Natural killer cell (primary cell): ENCODE data around the gene OSBPL1A. TPM values are rescaled to one million over a fixed set of nuclear protein-coding genes. Genes with fewer than 3 reads are reported as not detected.

Source experiments
- ATAC-seq, 3 donors: fragments of 150-1000 bp in 2 of 3; fragments of 200-7000 bp in 1 of 3; cut with Tn5 transposase; 1 replicate in 1 of 3; 2 replicates in 2 of 3; pipeline ENCODE4 v1.10.0; 2021; ENCODE audit warnings: mild to moderate bottlenecking in 2 of 3, moderate library complexity in 2 of 3
- DNase-seq, 2 donors: peaks; one replicate each; pipeline versions ENCODE4 v3.0.0 to v3.0.0-alpha.2; 2013 to 2021; ENCODE audit warnings: mixed read lengths in 1 of 2
- H3K27ac ChIP-seq: one replicate; pipeline ENCODE4 v1.5.1; 2013; ENCODE audit warnings: mild to moderate bottlenecking, low read length
- H3K27me3 ChIP-seq: one replicate; pipeline ENCODE4 v1.6.1; 2013; ENCODE audit warnings: low read length; ENCODE audit not compliant: control insufficient read depth, insufficient read depth
- H3K36me3 ChIP-seq: one replicate; pipeline ENCODE4 v1.6.1; 2013; ENCODE audit warnings: low read length; ENCODE audit not compliant: control insufficient read depth, insufficient read depth
- H3K4me1 ChIP-seq: one replicate; pipeline ENCODE4 v1.6.1; 2013; ENCODE audit warnings: low read length; ENCODE audit not compliant: control insufficient read depth, insufficient read depth
- H3K4me3 ChIP-seq: one replicate; pipeline ENCODE4 v1.5.1; 2013; ENCODE audit warnings: low read length
- H3K9me3 ChIP-seq: one replicate; pipeline ENCODE4 v1.6.1; 2013; ENCODE audit warnings: low read length; ENCODE audit not compliant: control insufficient read depth, insufficient read depth
- H3K27ac Mint-ChIP-seq, 2 donors: one replicate each; pipeline ENCODE4 v1.8.0; 2022; ENCODE audit warnings: mild to moderate bottlenecking in 2 of 2, mixed read lengths in 2 of 2, moderate library complexity in 1 of 2
- H3K27me3 Mint-ChIP-seq, 2 donors: one replicate each; pipeline ENCODE4 v1.8.0; 2022; ENCODE audit warnings: low read depth in 2 of 2, mixed read lengths in 2 of 2
- H3K36me3 Mint-ChIP-seq: one replicate; pipeline ENCODE4 v1.8.0; 2022; ENCODE audit warnings: mixed read lengths
- H3K4me1 Mint-ChIP-seq, 2 donors: one replicate each; pipeline ENCODE4 v1.8.0; 2022; ENCODE audit warnings: mixed read lengths in 2 of 2
- H3K4me3 Mint-ChIP-seq: one replicate; pipeline ENCODE4 v1.8.0; 2022; ENCODE audit warnings: mild to moderate bottlenecking, moderate library complexity, mixed read lengths
- H3K9me3 Mint-ChIP-seq, 2 donors: one replicate each; pipeline ENCODE4 v1.8.0; 2022; ENCODE audit warnings: mixed read lengths in 2 of 2
- CTCF ChIP-seq: fragments of 200-600 bp; IDR thresholded peaks from one replicate; pipeline ENCODE4 v1.8.0; 2022; ENCODE audit warnings: antibody characterized with exemption
- WGBS: methylation state at CpG from one replicate; pipeline ENCODE4 v1.1.7; 2013; ENCODE audit warnings: missing lambda C conversion rate; ENCODE audit not compliant: insufficient coverage; 5-methylcytosine and 5-hydroxymethylcytosine counted together
- intact Hi-C: fragments of 100-400 bp; cut with micrococcal nuclease; formaldehyde crosslinking; loops from one replicate; pipeline ENCODE4 v1.14.2; 2022
- total RNA-seq, 4 donors: library from RNA; stranded (reverse); fragments of 120-200 nt in 1 of 4; gene quantifications; one replicate each; pipeline versions ENCODE4 v1.2.3 to v1.2.4, GENCODE V29; 2013 to 2022

OSBPL1A gene
- total RNA-seq, 3 donors from 2014 or later (not counting 1 experiment from before 2014, with no cell fraction given) = 1.2 to 32.5 (median 1.5) TPM

GRCh38 chr18:24246143-24246542 lies 151.5 kb downstream of the OSBPL1A start:
- H3K36me3 Mint-ChIP-seq = no peaks in the 10 kb centered on the region
- WGBS = 67% methylated on average over 1 of the region's 3 CpGs
- H3K36me3 ChIP-seq = no peaks in the 10 kb centered on the region
- intact Hi-C loops = no loop called here
- no peak overlapping the region for H3K4me3 ChIP-seq
- no peaks in the 10 kb centered on the region for H3K9me3 ChIP-seq
- DNase-seq (no peak), ATAC-seq (no peak)
- H3K27ac ChIP-seq = no peak overlapping the region
- no peaks in the 10 kb centered on the region for H3K4me1 ChIP-seq
- no peaks in the 10 kb centered on the region for H3K27me3 ChIP-seq
- no peaks in the 10 kb centered on the region for H3K9me3 Mint-ChIP-seq
- H3K27ac Mint-ChIP-seq = no peak overlapping the region
- no peak overlapping the region for H3K4me3 Mint-ChIP-seq
- H3K4me1 Mint-ChIP-seq = no peaks in the 10 kb centered on the region
- peaks cover 7 to 15% of the 10 kb centered on the region in 2 donors for H3K27me3 Mint-ChIP-seq
- TF ChIP-seq CTCF = no peak

- no peaks in the 10 kb centered on the region for H3K9me3 Mint-ChIP-seq
- WGBS = 91% methylated on average over 5 of the region's 5 CpGs
- Histone ChIP-seq H3K4me1 (no peaks in the 10 kb centered on the region), H3K36me3 (no peaks in the 10 kb centered on the region), H3K27me3 (no peaks in the 10 kb centered on the region), H3K27ac (no peak overlapping the region), H3K4me3 (no peak overlapping the region), H3K9me3 (no peaks in the 10 kb centered on the region)
- no peak overlapping the region for H3K4me3 Mint-ChIP-seq
- no peak for ATAC-seq
- no peaks in the 10 kb centered on the region for H3K36me3 Mint-ChIP-seq
- DNase-seq = no peak
- intact Hi-C loops = no loop called here
- H3K27me3 Mint-ChIP-seq = peaks cover 7 to 17% of the 10 kb centered on the region in 2 donors
- no peak overlapping the region for H3K27ac Mint-ChIP-seq
- H3K4me1 Mint-ChIP-seq = no peaks in the 10 kb centered on the region
- TF ChIP-seq CTCF = no peak
These were observed 152.9 kb downstream of the OSBPL1A start for GRCh38 chr18:24244698-24245097.

GRCh38 chr18:24243677-24244076 lies 153.9 kb downstream of the OSBPL1A start:
- 92% methylated on average over 1 of the region's 1 CpG for WGBS
- no peaks in the 10 kb centered on the region for H3K4me1 ChIP-seq
- H3K36me3 ChIP-seq = no peaks in the 10 kb centered on the region
- H3K4me3 ChIP-seq = no peak overlapping the region
- Mint-ChIP-seq H3K27ac (no peak overlapping the region), H3K27me3 (peaks cover 7 to 17% of the 10 kb centered on the region in 2 donors), H3K36me3 (no peaks in the 10 kb centered on the region), H3K9me3 (no peaks in the 10 kb centered on the region), H3K4me3 (no peak overlapping the region), H3K4me1 (no peaks in the 10 kb centered on the region)
- H3K27me3 ChIP-seq = no peaks in the 10 kb centered on the region
- intact Hi-C loops = no loop called here
- DNase-seq (no peak), ATAC-seq (no peak)
- no peak overlapping the region for H3K27ac ChIP-seq
- no peak for TF ChIP-seq CTCF
- no peaks in the 10 kb centered on the region for H3K9me3 ChIP-seq

- DNase-seq (no peak), ATAC-seq (no peak)
- no peaks in the 10 kb centered on the region for H3K4me1 Mint-ChIP-seq
- Histone ChIP-seq H3K36me3 (no peaks in the 10 kb centered on the region), H3K4me1 (no peaks in the 10 kb centered on the region), H3K4me3 (no peak overlapping the region), H3K9me3 (no peaks in the 10 kb centered on the region), H3K27me3 (no peaks in the 10 kb centered on the region), H3K27ac (no peak overlapping the region)
- intact Hi-C loops = no loop called here
- no peaks in the 10 kb centered on the region for H3K36me3 Mint-ChIP-seq
- peaks cover 10 to 16% of the 10 kb centered on the region in 2 donors for H3K27me3 Mint-ChIP-seq
- H3K27ac Mint-ChIP-seq = no peak overlapping the region
- WGBS = 66% methylated on average over 2 of the region's 2 CpGs
- no peak overlapping the region for H3K4me3 Mint-ChIP-seq
- no peaks in the 10 kb centered on the region for H3K9me3 Mint-ChIP-seq
- TF ChIP-seq CTCF = no peak
These were observed 158.3 kb downstream of the OSBPL1A start for GRCh38 chr18:24239341-24239740.
